Stimulated activated CD8-positive, alpha-beta memory T cell treated with anti-CD3 and anti-CD28 coated beads, Interleukin-7, amount 100 ng/mL, for 4 hours (primary cell): ENCODE results near the gene GREB1.

Source experiments
- DNase-seq, 2 donors: peaks; one replicate each; pipeline ENCODE4 v3.0.0-alpha.2; 2020; ENCODE audit warnings: low read depth in 2 of 2

The GREB1 gene

GRCh38 chr2:11512431-11512830 is 21.4 kb upstream of the GREB1 start:
- DNase-seq: no peak

- DNase-seq: no peak
Measured at GRCh38 chr2:11513319-11513718, 20.5 kb upstream of the GREB1 start.

GRCh38 chr2:11514081-11514730 is 19.6 kb upstream of the GREB1 start:
- DNase-seq: no peak

GRCh38 chr2:11514904-11515303 is 18.9 kb upstream of the GREB1 start:
- no peak for DNase-seq

- no peak for DNase-seq
Measured at GRCh38 chr2:11515490-11515981, 18.3 kb upstream of the GREB1 start.

DNA sequence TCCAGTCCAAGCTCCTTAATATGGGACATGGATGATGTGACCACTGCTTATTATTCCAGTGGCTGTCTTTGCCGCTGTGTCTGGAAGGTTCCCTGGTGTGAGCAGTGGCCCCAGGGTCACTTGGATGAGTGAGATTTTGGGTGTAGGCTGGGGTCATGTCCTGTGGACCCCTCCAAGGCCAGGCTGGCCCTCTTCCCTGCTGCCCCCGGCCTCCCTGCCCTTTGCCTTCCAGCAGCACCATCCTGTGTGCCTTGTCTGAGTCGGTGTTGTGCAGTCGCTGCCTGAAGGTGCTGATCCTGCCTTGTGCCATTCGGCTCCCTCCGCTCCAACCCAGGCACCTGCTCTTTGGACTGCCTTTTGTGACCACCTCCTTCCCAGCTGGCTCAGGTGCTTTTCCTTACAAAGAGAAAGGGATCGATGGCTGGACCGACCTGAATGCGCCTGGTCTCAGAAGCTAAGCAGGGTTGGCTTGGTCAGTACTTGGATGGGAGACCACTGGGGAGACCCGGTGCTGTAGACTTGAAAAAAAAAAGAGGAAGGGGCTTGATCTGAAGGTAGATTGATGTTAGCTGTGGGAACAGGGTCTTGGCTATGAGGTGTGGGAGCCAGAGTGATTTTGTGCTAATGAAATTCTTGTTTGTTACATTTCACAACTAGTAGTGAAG is 16.7 kb upstream of the GREB1 start:
- no peak for DNase-seq

- no peak for DNase-seq
Measured at GRCh38 chr2:11517906-11518305, 15.9 kb upstream of the GREB1 start.

DNA sequence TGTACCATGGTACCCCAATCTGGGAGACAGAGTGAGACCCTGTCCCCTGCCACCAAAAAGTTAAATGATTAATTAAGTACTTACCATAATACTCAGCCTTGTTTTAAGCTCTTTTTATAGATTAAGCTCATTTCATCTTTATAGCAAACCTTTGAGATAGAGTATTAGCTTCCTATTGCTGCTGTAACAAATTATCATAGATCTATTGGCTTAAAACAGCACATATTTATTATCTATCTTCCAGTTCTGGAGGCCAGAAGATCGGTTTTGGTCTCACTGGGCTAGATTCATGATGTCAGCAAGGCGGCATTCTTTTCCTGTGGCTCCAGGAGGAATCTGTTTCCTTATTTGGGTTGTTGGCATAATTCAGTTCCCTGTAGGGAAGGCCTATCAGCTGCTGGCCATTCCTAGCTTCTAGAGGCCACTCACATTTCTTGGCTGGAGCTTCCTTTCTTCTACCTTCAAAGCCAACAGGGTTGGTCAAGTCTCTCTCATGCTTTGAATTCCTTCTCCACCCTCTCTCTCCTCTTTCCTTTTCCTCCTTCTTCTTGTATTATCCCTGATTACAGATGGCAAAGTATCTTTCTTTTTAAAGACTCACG is 13.7 kb upstream of the GREB1 start:
- no peak for DNase-seq

- no peak for DNase-seq
Measured at GRCh38 chr2:11521775-11522174, 12.1 kb upstream of the GREB1 start.

DNA sequence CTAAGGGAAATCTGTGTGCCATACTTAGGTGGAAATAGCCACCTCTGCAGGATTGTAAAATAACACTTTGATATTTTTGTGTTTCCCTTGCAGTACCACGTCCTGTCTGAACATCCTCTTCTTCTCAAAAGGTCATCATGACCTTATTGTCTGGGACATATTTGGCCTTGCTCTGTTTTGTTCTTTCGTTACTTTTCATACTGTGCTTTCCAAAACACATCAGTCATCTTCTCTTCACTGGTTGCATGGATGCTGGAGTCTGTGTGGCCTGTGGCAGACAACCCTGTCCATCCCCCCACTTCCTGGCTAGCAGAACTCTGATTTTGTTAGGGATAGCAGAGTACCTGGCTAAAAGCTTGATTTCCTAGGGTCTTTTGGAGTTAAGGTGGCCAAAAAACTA is 9.4 kb upstream of the GREB1 start:
- no peak for DNase-seq

DNA sequence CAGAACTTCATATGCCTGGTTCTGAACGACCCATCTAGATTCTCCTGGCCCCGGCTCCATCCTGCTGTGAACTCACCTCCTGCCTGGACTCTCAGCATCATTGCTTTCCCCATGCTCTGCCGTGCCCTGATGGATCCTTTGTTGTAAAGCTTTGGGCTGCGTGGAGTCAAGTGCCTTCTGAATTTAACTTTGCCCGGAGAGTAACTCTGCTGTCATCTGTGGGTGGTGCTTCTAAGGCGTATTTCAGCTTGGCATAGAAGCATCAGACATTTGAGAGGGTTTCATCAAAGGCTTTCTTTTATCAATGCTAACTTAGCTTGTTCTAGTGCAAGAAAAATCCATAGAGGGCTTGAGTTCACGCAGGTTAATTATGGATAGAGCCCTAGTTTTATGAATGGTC is 8.1 kb upstream of the GREB1 start:
- DNase-seq: no peak

- no peak for DNase-seq
Measured at GRCh38 chr2:11527001-11527400, 6.8 kb upstream of the GREB1 start.

GRCh38 chr2:11528228-11528627 is 5.6 kb upstream of the GREB1 start:
- DNase-seq: no peak

GRCh38 chr2:11530864-11531465 is 2.9 kb upstream of the GREB1 start:
- no peak for DNase-seq

- DNase-seq: no peak
Measured at GRCh38 chr2:11532416-11533055, 1.3 kb upstream of the GREB1 start.

GRCh38 chr2:11534071-11534745 is 363 bp downstream of the GREB1 start:
- no peak for DNase-seq

- no peak for DNase-seq
Measured at GRCh38 chr2:11534746-11535484, 1.1 kb downstream of the GREB1 start.

DNA sequence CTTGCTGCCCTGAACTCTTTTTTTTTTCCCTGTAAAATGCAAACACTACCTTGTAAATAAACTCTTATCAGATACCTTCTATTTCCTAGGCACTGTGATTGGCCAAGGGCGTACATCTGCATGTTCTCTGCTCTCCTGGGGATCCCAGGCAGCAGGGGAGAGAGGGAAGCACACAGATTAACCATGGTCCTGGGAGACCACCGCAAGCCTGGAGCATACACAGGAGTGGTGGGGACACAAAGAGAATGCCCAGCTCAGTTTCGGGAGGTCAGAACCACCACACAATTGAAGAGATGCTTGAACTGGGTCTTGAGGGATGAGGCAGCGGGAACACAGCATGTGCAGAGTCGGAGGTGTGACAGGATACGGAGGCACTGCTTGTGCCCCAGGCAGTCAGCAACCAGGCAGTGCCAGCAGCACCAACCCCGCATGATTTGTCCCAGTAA is 2.1 kb downstream of the GREB1 start:
- DNase-seq: no peak

DNA sequence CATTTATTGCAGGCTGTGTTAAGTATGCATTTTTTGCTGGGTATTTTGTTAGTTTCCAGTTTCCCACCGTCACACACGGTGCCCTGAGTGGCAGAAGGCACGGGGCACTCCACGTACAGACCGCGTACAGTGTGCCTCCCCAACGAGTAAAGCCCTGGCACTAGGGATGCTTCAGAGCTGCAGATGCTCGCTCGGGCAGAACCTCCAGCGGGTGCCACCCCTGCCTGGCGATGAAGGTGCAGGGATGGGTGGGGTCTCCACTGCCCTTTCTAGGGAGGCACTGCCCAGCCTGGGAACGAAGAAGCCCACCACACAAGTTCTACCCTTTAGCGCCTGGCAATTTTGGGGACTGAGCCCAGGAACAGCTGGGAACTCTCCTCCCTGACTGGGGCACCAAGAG is 4.1 kb downstream of the GREB1 start:
- no peak for DNase-seq

- no peak for DNase-seq
Measured at GRCh38 chr2:11539317-11540147, 5.7 kb downstream of the GREB1 start.
